Cardiac fibroblast (primary cell): ENCODE data around the gene PRRT3.

Source experiments
- DNase-seq, 2 donors: peaks; one replicate each; pipeline versions ENCODE4 v3.0.0 to v3.0.0-alpha.2; 2010; ENCODE audit warnings: low read depth in 2 of 2
- H3K4me3 ChIP-seq, 2 donors: replicated peaks in 1 of 2; 1 replicate in 1 of 2; 2 replicates in 1 of 2; pipeline ENCODE4 v1.5.1; 2011; ENCODE audit warnings: low read depth in 2 of 2, low read length in 2 of 2, mild to moderate bottlenecking in 2 of 2, moderate library complexity in 1 of 2
- CTCF ChIP-seq: IDR thresholded peaks from one replicate; pipeline ENCODE4 v1.5.1; 2011; ENCODE audit warnings: low read depth, mild to moderate bottlenecking, low read length, inconsistent platforms

Gene PRRT3

GRCh38 chr3:9951962-9952805 is at the start of gene PRRT3:
Gene PRRT3 (minus strand): TSS chr3:9952408. CDS start chr3:9950115, 2,293 bp downstream.
- H3K4me3 ChIP-seq: peak within 1 kb of the TSS; percentile 65 to 71
- DNase-seq: peak; percentile 43 to 52
- TF ChIP-seq CTCF: no peak

- TF ChIP-seq CTCF: no peak
- DNase-seq: no peak
- no peak overlapping the region for H3K4me3 ChIP-seq
Observed at GRCh38 chr3:10000686-10001085, 48.5 kb upstream of the PRRT3 start.

- no peak overlapping the region for H3K4me3 ChIP-seq
- peak; percentile 87 to 88 for DNase-seq
- TF ChIP-seq CTCF: no peak
Observed at GRCh38 chr3:9994086-9994844, 42.1 kb upstream of the PRRT3 start.

- TF ChIP-seq CTCF: no peak
- no peak for DNase-seq
- peak overlapping the region; percentile 64 to 75 for H3K4me3 ChIP-seq
Observed at GRCh38 chr3:9986230-9986725, 34.1 kb upstream of the PRRT3 start.

- TF ChIP-seq CTCF: no peak
- no peak overlapping the region for H3K4me3 ChIP-seq
- DNase-seq: no peak
Observed at GRCh38 chr3:9980251-9980650, 28.0 kb upstream of the PRRT3 start.

GRCh38 chr3:9978710-9979305 is 26.6 kb upstream of the PRRT3 start:
- H3K4me3 ChIP-seq: no peak overlapping the region
- TF ChIP-seq CTCF: no peak
- no peak for DNase-seq
